ENCODE measurements around the gene MCTP1. TPM values are rescaled to one million over a fixed set of nuclear protein-coding genes. Genes with fewer than 3 reads are reported as not detected.

The MCTP1 gene
- total RNA-seq, 1 donor from 2014 or later, result 12.8 TPM

DNA sequence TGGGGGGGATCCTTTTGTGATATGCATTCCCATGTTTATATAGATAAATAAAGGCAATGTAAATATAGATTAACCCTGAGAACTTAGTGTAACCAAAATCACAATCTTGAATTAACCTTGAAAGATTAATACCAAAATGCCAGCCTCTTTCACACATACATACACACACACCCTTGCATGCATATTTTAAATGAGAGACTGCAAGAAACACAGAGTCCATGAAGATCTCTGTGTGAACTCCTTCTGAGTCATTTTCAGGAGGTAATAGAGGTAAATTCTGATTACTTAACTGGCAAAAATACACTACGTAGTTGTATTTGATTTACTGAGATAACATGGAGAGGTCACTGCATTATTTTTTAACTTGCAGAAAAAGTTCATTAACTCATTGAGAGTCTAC is 548.4 kb downstream of the MCTP1 start:
- TF ChIP-seq, protein P1, sequence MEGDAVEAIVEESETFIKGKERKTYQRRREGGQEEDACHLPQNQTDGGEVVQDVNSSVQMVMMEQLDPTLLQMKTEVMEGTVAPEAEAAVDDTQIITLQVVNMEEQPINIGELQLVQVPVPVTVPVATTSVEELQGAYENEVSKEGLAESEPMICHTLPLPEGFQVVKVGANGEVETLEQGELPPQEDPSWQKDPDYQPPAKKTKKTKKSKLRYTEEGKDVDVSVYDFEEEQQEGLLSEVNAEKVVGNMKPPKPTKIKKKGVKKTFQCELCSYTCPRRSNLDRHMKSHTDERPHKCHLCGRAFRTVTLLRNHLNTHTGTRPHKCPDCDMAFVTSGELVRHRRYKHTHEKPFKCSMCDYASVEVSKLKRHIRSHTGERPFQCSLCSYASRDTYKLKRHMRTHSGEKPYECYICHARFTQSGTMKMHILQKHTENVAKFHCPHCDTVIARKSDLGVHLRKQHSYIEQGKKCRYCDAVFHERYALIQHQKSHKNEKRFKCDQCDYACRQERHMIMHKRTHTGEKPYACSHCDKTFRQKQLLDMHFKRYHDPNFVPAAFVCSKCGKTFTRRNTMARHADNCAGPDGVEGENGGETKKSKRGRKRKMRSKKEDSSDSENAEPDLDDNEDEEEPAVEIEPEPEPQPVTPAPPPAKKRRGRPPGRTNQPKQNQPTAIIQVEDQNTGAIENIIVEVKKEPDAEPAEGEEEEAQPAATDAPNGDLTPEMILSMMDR (IDR thresholded peaks at IDR 0.05), result no peak
- TF ChIP-seq POLR2A (IDR thresholded peaks at IDR 0.05), result no peak
- no peak for TF ChIP-seq POLR2AphosphoS5 (IDR thresholded peaks at IDR 0.05; ENCODE audit: insufficient read depth in 1 of 2, low read depth in 1 of 2)
- Histone ChIP-seq H3K27me3 (no peaks in the 10 kb centered on the region), H3K4me1 (no peaks in the 10 kb centered on the region), H3K36me3 (no peaks in the 10 kb centered on the region), H3K4me3 (no peak overlapping the region), H3K9me3 (no peaks in the 10 kb centered on the region), H3K27ac (no peak overlapping the region)
- no peak for DNase-seq (ENCODE audit: extremely low spot score in 2 of 2)
- intact Hi-C loops (cut with DNase I), result no loop called here

- no peak for DNase-seq (ENCODE audit: extremely low spot score in 2 of 2)
- Histone ChIP-seq H3K27ac (no peak overlapping the region), H3K4me3 (no peak overlapping the region), H3K36me3 (no peaks in the 10 kb centered on the region), H3K27me3 (no peaks in the 10 kb centered on the region), H3K9me3 (no peaks in the 10 kb centered on the region), H3K4me1 (no peaks in the 10 kb centered on the region)
- intact Hi-C loops (cut with DNase I), result no loop called here
- TF ChIP-seq, protein P1 (IDR thresholded peaks at IDR 0.05), result no peak
- TF ChIP-seq POLR2A (IDR thresholded peaks at IDR 0.05) (no peak), POLR2AphosphoS5 (IDR thresholded peaks at IDR 0.05; ENCODE audit: insufficient read depth in 1 of 2, low read depth in 1 of 2) (no peak)
These were observed 553.4 kb downstream of the MCTP1 start for GRCh38 chr5:94731471-94731870.

DNA sequence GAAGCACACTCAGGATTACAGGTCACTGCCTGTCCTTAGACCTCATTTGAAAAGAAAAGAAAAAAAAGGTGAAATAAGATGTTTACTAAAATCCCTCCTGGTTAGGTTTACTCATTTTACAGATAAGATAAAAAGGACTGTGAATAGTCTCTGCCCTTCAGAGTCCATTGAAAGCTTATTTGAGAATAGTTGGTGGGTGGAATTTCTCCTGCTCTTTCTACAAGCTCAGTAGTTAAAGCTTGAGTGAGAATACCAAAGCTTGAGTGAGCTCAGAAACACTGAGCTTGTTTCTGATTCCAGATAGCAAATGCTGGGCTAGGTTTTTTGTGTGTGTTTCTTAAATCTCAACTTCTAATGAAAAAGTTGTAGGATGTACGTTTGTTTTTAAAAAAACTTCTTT is 559.8 kb downstream of the MCTP1 start:
- Histone ChIP-seq H3K27ac (no peak overlapping the region), H3K27me3 (no peaks in the 10 kb centered on the region), H3K4me3 (no peak overlapping the region), H3K36me3 (no peaks in the 10 kb centered on the region), H3K9me3 (no peaks in the 10 kb centered on the region), H3K4me1 (no peaks in the 10 kb centered on the region)
- intact Hi-C loops (cut with DNase I), result no loop called here
- DNase-seq (ENCODE audit: extremely low spot score in 2 of 2), result no peak
- TF ChIP-seq POLR2AphosphoS5 (IDR thresholded peaks at IDR 0.05; ENCODE audit: insufficient read depth in 1 of 2, low read depth in 1 of 2), result no peak
- TF ChIP-seq, protein P1 (IDR thresholded peaks at IDR 0.05), result no peak
- no peak for TF ChIP-seq POLR2A (IDR thresholded peaks at IDR 0.05)

DNA sequence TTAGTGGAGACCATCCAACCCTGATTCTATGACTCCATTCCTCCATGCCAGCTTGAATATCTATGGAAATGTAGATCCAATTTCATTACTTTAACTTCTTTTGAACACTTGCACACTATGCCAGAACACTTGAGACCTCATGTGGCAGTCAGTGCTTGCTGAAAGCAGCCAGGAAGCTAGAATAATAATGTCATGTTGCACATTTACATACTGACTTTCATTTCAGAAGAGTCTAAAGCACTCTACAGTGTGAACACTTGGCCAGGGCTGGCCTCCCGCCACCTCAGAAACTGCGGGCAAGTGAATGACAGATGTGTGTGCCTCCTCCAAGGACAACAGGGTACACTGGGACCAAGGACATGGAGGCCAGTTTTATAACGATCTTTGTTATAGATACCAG is 569.1 kb downstream of the MCTP1 start:
- no peak for DNase-seq (ENCODE audit: extremely low spot score in 2 of 2)

DNA sequence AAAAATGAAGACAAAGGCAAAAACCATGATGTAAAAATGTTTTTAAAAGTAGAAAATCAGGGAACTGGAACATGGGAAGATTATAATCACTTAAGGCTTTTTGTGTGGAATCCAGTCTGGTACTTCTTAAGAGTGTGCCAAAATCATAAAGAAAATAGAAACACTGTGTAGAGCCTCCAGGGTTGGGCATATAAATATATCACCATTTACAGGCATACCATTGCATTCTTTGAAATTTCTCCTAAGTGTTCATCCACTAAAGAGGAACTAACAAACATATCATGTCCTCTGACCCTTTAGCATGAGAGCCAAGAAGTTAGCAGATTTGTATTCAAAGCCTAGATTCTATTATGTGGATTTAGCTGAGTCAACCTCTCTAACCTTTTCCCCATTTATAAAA is 573.1 kb downstream of the MCTP1 start:
- DNase-seq (ENCODE audit: extremely low spot score in 2 of 2), result no peak
- TF ChIP-seq POLR2AphosphoS5 (IDR thresholded peaks at IDR 0.05; ENCODE audit: insufficient read depth in 1 of 2, low read depth in 1 of 2) (no peak), POLR2A (IDR thresholded peaks at IDR 0.05) (no peak)
- TF ChIP-seq, protein P1 (IDR thresholded peaks at IDR 0.05), result no peak
- Histone ChIP-seq H3K27ac (no peak overlapping the region), H3K4me1 (no peaks in the 10 kb centered on the region), H3K4me3 (no peak overlapping the region), H3K9me3 (no peaks in the 10 kb centered on the region), H3K27me3 (no peaks in the 10 kb centered on the region), H3K36me3 (no peaks in the 10 kb centered on the region)
- intact Hi-C loops (cut with DNase I), result no loop called here

More for the DNA sequence above, 569.1 kb downstream of the MCTP1 start:
- H3K27ac ChIP-seq, result no peak overlapping the region
- H3K4me1 ChIP-seq, result no peaks in the 10 kb centered on the region
- H3K36me3 ChIP-seq, result no peaks in the 10 kb centered on the region
- H3K27me3 ChIP-seq, result no peaks in the 10 kb centered on the region
- TF ChIP-seq, protein P1 (IDR thresholded peaks at IDR 0.05), result no peak
- TF ChIP-seq POLR2AphosphoS5 (IDR thresholded peaks at IDR 0.05; ENCODE audit: insufficient read depth in 1 of 2, low read depth in 1 of 2) (no peak), POLR2A (IDR thresholded peaks at IDR 0.05) (no peak)
- no peak overlapping the region for H3K4me3 ChIP-seq
- H3K9me3 ChIP-seq, result no peaks in the 10 kb centered on the region
- intact Hi-C loops (cut with DNase I), result no loop called here

Data from vagina (tissue), 2 donors.